Erythroblast (primary cell): Measurements from ENCODE around the gene CENPO.
A peak's percentile ranks its signal among the peaks of the same experiment; 100 is the strongest.
"Not testable (repeated sequence)": the region's sequence is repeated elsewhere in the genome, so short reads cannot be mapped to it uniquely, and the experiment has no call there.

Experiments
- DNase-seq, 2 experiments: peaks; one replicate each; lab custom pipeline; 2025; lab: John Stamatoyannopoulos, UW
- GATA1 ChIP-seq: IDR thresholded peaks from 2 replicates; pipeline ENCODE4 v1.6.1; 2011; ENCODE audit warnings: low read depth, mild to moderate bottlenecking, control low read depth, low read length, moderate library complexity
- POLR2A ChIP-seq: IDR thresholded peaks from 2 replicates; pipeline ENCODE4 v1.6.1; 2011; ENCODE audit warnings: mild to moderate bottlenecking, low read length

Gene CENPO

DNA sequence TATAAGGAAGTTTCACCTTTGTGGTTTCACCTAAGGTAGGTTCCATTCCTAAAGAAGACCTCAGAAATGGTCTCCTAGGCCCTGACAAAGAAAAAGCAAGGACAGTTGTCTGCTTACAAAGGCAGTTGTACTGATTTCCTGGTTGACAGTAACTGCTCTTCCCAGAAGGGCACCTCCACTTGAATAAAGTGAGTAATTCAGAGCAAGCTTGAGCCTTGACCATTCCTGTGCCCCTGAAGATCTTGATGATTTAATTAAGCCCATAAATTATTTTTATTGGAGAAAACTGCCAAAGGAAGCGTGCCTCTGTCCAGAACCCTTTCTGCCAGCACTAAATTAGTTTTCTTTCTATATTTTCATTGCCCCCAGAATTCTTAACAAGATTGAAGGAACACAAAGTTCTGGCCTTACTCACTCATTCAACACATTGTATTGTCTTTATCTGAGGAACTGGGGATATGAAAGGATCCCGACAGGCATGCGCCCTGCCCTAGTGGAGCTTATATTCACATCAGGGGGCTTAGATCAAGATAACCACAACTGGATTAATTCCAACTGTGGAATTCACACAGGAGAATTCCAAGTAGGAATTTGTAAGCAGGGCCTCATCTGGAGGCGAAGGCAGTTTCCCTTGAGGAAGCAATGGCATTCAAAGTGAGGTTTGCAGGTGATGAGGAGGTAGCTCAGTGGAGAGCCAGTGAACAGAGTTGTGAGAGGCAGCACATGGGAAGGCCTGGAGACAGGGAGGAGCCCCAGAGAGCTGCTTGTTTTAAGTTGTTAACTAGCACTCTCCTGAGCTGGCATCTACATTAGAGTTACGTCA is 21.2 kb upstream of the CENPO start:
- DNase-seq, result no peak
- TF ChIP-seq GATA1, result no peak
- TF ChIP-seq POLR2A, result no peak

DNA sequence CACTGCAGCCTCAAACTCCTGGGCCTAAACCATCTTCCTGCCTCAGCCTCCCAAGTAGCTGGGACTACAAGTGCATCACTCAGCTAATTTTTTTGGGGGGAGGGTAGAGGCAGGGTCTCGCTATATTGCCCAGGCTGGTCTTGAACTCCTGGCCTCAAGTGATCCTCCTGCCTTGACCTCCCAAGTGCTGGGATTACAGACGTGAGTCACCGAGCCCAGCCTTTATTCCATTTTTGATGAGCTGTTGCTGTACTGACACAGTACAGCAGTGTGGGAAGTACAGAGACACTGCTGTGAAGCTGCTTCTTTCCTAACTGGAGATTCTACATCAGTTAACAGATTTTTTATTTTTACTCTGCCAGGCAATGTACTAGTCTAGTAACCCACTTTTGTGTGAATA is 18.9 kb upstream of the CENPO start:
- no peak for TF ChIP-seq POLR2A
- no peak for TF ChIP-seq GATA1

DNA sequence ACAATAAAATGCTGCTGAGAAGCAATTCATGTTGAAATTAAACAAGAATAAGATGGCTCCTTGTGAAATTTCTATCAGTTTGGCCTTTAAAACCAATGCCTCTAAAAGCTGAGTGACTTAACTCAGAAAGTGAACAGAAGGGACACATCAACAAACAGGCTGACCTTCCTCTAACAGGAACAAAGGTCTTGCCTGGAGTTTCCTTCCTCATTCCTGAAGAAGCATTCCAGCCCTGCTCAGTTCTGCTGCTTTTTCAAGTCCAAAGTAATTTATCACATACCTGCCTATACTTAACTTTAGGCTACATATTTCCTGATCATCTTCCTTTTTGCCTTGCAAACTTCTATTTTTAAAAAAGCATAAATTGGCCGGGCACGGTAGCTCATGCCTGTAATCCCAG is 14.1 kb upstream of the CENPO start:
- no peak for DNase-seq
- TF ChIP-seq POLR2A (no peak), GATA1 (no peak)

More for the DNA sequence above, 18.9 kb upstream of the CENPO start:
- DNase-seq, result no peak

DNA sequence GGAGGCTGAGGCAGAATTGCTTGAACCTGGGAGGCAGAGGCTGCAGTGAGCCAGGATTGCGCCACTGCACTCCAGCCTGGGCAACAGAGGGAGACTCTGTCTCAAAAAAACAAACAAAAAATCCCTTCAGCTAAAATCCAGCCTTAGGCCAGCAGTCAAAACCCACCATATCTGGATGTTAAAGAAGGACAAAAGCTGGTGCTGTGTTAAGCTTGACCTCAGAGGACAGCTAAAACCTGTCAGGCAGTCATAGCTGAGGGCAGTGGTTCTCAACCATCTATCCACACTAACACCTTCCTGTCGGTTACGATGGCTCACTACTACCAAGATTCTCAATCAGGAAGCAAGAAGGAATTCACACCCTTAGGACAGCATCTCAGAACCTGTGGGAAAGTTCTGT is 9.6 kb upstream of the CENPO start:
- no peak for TF ChIP-seq POLR2A
- no peak for TF ChIP-seq GATA1
- DNase-seq, result no peak

DNA sequence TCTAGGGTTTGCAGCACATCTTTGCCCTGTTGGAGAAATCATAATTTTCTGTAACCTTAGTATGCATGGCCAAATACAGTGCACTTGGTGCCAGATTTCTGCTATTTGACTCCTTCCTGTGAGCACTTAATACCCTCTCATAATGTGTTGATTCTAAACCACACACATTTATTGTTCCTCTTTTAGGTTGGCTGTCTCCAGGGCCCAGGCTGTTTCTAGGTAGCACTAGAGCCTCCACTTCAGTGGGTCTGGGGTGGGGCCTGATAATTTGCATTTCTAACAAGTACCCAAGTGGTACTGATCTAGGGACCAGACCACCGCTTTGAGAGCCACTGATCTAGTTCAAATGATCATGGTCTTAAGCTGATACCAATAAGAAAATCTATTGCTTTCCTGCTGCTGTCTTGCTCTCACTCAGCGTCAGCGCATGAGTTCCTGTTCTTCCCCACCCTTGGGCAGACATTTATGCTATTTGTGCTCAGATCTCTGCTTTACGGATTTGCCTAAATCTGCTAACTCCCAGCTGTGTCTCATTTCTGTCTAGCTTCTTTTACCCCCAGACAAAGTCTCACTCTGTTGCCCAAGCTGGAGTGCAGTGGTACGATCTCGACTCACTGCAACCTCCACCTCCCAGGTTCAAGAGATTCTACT is 7.4 kb upstream of the CENPO start:
- no peak for TF ChIP-seq GATA1
- DNase-seq, result no peak

DNA sequence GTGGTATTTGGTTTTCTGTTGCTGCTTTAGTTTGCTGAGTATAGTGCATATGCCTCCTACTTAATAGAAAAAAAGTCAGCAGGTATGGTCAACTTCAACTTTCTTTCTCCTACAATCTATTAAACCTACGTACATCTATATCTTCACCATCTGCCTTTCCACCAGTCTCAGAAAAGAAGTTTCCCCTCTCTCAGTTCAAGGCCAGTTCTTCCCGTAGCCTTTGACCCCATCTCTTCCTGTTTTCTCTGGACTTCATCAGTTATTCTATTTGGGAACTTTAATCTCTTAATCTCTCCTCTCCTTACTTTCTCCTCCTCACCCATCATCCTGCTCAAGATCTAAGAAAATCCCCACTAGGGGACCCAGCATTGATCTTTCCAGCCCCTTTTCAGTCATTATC is 5.7 kb upstream of the CENPO start:
- no peak for DNase-seq
- TF ChIP-seq POLR2A (no peak), GATA1 (no peak)

DNA sequence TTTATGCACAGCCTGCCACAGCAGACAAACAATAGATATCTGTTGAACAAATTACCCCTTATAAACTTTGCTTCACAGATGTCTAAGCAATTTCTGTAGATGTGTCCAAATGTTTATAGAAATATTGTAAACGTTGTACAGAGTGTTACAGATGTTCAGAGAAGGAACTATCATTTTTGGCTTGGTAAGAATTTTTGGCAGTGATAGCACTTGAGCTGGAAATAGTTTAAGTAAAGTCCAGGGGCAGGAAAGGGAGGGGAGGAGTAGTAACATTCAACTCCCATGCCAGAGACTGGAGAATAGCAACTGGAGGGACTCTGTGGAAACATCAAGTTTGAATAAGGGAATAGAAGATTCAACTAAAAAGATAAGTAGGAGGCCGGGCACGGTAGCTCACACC is 4.4 kb upstream of the CENPO start:
- TF ChIP-seq GATA1, result no peak
- TF ChIP-seq POLR2A, result no peak
- no peak for DNase-seq

DNA sequence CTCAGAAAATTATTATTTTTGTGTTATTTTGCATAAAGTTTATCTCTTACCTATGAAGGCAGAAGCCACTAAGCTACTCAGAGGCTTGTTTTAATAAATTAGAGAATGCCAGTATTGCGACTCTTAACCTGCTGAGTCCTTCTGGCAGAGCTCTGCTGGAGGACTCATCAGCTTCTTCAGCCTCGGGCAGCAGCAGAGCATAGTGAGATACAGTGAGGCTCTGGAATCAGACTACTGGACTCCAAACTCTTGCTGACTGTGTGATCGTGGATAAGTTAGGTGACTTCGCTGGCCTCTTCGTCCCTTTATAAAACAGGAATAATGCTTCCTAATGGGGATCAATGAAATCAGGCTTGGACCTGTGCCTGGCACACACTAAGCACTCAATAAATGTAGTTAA is 1.8 kb upstream of the CENPO start:
- no peak for TF ChIP-seq GATA1
- TF ChIP-seq POLR2A, result no peak
- DNase-seq, result no peak

DNA sequence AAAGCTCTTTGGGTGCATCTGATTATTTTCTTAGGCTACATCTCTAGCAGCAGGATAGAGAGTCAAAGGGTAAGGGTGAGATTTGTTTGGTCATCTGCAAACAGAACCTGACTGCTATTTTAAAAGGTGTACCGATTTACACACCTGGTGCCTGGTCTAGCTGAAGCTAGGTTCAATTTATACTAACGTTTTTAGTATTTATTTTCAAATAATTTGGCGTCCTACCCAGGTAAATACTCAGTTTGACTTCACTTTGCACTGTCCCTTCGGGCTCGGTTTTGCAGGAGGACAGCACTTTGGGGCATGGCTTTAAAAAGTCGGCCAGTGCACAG is 717 bp upstream of the CENPO start:
- DNase-seq, result no peak
- TF ChIP-seq GATA1 (no peak), POLR2A (no peak)

DNA sequence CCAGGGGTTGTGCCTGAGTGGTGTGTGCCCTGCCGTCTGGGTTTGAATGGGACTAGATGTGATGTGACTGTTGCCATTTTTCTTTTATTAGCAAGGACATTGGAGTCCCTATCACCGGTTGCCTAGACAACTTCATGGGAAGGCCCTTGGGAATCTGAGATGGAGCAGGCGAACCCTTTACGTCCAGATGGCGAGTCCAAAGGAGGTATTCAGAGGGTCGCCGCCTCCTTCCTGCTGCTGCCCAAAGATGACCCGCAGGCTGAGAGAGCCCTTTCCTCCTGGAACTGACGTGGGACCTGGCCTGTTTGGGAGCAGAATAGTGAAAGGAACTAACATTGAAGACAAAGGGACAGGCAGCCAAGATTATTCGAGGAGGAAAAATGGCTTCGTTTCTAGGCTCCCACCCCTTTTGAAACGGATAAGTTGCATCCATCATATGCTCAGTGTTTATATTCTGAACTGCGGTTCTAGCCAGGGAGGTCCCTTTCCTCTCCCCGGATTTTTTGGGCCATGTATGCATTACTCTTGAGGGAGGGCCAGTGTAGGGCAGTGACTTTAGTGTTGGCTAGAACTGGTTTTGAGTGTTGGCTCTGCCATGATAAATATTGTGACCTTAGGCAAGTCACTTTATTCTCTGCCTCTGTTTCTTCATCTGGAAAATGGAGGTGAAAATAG is 673 bp downstream of the CENPO start:
- peak; percentile 64 to 72 for DNase-seq

DNA sequence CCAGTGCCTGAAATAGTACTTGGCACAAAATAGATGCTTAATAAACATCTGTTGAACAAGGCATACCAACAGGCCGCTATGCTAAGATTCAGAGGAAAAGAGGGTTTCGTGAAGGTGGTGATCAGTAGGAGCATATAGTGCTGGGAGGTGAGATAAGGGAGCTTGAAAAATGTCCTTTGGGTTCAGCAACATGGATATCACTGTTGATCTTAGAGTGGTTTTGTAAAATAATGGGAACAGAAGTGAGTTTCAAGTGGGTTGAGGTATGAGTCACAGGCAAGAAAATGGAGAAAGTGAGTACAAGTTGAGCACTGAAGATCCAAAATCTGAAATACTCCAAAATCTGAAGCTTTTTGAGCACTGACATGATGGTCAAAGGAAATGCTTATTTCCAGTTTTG is 4.4 kb downstream of the CENPO start:
- peak in 1 of 2 experiments; percentile 50 for DNase-seq
- TF ChIP-seq POLR2A (no peak), GATA1 (no peak)

More for the DNA sequence above, 673 bp downstream of the CENPO start:
- no peak for TF ChIP-seq GATA1
- no peak for TF ChIP-seq POLR2A

DNA sequence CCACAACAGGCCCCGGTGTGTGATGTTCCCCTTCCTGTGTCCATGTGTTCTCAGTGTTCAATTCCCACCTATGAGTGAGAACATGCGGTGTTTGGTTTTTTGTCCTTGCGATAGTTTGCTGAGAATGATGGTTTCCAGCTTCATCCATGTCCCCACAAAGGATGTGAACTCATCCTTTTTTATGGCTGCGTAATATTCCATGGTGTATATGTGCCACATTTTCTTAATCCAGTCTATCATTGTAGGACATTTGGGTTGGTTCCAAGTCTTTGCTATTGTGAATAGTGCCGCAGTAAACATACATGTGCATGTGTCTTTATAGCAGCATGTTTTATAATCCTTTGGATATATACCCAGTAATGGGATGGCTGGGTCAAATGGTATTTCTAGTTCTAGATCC is 7.3 kb downstream of the CENPO start:
- not testable (repeated sequence) for DNase-seq

DNA sequence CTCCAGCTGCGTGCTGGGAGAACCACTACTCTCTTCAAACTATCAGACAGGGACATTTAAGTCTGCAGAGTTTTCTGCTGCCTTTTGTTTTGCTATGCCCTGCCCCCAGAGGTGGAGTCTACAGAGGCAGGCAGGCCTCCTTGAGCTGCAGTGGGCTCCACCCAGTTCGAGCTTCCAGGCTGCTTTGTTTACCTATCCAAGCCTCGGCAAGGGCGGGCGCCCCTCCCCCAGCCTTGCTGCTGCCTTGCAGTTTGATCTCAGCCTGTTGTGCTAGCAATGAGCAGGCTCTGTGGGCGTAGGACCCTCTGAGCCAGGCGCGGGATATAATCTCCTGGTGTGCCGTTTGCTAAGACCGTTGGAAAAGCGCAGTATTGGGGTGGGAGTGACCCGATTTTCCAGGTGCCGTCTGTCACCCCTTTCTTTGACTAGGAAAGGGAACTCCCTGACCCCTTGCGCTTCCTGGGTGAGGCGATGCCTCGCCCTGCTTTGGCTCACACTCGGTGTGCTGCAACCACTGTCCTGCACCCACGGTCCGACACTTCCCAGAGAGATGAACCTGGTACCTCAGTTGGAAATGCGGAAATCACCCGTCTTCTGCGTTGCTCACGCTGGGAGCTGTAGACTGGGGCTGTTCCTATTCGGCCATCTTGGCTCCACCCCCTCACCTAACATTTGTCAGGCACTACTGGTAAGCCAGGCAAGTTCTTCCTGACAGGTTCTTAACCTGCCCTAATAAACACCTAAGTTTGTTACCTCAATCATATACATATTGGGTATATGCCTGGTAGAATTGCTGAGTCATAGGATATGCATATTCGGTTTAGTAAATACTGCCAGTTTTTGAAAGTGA is 12.8 kb downstream of the CENPO start:
- DNase-seq, result not testable (repeated sequence)

DNA sequence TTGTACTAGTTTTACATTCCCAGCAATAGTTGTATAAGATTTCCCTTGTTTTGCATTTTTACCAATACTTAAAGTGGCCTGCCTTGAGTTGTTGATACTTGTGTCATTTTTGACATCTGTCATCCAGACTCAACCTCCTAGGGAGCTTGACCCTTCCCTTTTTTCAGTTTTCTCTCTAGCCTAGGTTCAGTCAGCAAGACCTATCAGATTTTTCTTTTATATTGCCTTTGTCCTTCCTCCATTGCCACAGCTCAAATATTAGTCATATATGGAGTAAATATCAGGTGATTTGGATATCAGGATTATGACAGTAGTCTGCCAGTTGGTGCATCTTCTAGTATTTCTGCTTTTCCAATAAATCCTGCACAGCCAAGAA is 13.4 kb downstream of the CENPO start:
- DNase-seq, result no peak
- TF ChIP-seq POLR2A, result no peak
- TF ChIP-seq GATA1, result no peak
